LNCAP (cell line): ENCODE data around the gene LAMA2.

Source experiments
- TF ChIP-seq, protein P1 (sequence below): fragments of 450-650 bp; IDR thresholded peaks from 2 replicates; pipeline ENCODE4 v1.5.1; 2017; ENCODE audit warnings: mild to moderate bottlenecking

Gene LAMA2

DNA sequence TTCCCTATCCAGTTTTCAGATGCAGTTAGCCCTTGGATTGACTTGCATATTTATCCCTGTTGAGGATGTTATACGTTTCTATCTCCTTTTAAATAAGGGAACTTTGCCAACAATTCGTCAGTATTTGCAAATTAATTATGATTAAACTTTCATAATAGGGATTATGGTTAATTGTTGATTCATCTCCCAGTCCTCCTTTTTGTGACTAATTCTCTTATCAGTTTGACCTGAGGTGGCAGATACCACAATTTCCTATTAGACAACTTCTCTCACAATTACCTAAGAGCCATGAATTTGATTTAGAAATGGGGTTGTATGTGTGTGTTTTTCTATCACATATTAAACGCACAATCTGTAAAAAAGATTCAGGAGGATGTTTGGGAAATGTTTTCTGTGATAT lies 172.9 kb downstream of the LAMA2 start:
- TF ChIP-seq, protein P1, sequence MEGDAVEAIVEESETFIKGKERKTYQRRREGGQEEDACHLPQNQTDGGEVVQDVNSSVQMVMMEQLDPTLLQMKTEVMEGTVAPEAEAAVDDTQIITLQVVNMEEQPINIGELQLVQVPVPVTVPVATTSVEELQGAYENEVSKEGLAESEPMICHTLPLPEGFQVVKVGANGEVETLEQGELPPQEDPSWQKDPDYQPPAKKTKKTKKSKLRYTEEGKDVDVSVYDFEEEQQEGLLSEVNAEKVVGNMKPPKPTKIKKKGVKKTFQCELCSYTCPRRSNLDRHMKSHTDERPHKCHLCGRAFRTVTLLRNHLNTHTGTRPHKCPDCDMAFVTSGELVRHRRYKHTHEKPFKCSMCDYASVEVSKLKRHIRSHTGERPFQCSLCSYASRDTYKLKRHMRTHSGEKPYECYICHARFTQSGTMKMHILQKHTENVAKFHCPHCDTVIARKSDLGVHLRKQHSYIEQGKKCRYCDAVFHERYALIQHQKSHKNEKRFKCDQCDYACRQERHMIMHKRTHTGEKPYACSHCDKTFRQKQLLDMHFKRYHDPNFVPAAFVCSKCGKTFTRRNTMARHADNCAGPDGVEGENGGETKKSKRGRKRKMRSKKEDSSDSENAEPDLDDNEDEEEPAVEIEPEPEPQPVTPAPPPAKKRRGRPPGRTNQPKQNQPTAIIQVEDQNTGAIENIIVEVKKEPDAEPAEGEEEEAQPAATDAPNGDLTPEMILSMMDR = no peak

DNA sequence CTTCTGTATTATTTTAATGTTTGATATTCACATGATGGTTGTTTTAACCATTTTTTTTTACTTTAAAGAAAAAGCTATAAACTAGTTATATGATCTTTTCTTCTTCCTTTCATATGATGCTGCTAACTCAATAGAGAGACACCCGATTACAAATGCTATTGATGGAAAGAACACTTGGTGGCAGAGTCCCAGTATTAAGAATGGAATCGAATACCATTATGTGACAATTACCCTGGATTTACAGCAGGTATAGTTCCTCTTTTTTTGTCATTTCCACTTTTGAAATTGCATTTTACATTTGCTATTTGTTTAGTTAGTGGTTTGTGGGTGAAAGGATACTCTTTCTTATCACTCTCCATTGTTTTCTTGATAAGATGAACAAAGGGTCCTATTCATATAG lies 176.7 kb downstream of the LAMA2 start:
- TF ChIP-seq, protein P1 = no peak

DNA sequence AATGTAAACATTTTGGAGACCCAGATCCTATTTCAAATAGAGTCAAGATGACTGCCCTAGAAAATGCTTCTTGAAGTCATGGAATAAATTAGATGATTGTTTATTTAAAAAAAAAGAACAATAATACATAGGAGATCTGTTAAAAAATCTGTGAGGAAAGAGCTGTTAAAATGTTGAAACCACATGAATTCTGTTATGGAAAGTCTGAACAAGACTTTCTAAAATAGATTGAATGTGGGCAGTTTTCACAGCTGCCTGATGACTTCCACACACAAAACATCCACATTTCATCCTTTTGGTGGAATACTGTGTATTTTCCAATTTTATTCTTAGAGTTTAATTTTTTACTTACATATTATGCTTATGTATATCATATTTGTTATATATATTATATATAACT lies 186.1 kb downstream of the LAMA2 start:
- TF ChIP-seq, protein P1 = no peak

DNA sequence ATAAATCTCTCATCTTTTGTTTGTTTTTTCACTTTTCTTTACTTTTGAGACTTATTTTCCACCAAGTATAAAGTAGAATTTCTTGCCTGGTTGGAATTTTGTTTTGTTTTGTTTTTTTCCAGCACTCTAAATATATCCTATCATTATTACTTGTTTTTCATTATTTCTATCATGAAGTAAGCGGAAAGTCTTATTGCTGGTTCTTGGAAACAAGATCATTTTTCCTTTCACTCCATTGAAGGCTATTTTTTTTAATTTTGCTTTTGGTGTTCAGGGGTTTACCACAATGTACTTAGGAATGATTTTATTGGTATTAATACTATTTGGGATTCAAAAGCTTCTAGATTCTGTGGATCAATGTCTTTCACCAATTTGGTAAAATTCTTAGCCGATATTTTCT lies 190.1 kb downstream of the LAMA2 start:
- TF ChIP-seq, protein P1 = no peak

DNA sequence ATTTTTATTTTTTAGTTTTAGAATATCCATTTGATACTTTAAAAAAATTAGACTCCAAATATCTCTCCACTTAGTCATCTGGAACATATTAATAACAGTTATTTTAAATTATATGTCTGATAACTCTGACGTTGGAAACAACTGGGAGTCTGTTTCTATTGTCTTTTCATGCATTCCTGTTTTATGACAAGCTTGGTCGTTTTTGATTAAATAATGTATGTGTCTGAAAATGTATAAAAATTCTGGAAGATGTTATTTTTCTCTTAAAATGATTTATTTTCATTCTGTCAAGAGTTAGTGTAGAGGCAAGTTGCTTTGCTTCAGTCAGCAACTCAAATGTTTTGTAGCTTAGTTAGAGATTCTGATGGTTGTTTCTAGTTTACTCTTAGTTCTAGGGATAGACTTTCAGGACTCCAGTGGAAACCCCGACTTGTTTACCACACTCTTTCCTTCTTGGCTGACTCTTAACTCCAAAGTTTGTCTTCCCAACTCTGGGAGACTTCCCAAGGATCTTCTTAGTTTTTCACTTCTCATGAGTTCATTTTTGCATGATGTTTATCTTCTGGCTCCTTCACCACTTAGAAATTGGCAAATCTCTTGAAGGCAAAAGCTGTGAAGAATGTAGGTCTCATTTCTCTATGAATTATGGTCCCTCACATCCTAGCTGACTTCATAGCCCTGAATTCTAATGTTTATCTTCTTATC lies 190.9 kb downstream of the LAMA2 start:
- TF ChIP-seq, protein P1 = no peak

DNA sequence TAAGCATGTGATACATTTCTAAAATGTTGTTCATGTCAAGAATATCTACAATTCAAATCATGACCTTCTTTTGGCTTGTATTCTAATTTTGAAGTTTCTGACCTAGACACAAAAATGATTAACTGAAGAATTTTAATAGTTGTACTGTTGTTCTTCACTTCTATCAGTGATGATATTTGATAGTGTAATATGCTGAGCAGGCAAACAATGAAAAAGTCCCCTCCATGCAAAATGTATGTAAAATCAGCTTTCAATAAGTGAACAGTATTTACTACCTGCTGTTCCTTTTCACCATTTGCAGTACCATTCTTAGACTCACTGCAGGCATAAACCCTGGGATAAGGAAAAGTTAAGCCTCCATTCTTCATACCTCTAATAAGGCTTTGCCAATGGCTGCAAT lies 201.5 kb downstream of the LAMA2 start:
- TF ChIP-seq, protein P1 = no peak

DNA sequence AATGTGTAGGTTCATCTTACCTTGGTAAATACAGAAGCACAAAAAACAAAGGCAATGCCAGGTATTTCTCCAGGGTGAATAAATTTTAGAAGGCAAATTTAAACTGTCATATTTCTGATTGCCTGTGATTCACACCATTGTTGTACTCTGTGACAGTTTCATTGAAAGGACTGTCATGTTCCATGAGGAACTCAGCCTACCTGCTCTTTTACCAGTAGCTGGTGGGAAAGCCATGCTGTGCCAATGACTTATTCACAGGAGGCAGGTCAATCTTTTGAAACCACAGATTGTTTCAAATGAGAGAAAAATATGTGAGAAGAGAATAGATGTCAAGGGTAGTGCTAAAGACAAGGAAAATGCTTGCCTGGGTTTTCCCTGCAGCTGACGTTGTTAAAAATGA lies 206.4 kb downstream of the LAMA2 start:
- TF ChIP-seq, protein P1 = no peak

DNA sequence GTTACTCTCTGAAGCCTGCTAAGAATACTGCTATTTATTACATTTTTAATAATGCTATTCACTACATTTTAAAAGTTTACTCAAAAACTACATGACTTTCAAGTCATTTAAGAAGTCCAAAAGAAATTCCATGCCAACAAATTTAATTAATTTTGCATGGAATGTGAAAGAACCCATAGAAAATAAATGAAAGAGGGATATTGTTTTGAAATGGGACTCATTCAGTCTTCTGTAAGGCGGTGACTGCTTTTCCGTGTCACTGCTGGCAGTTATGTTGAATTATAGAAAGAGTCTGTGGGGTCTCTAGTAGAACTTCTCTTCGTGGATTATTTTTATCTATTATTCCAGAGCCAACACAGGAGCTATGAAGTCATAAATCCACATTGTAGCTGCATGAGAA lies 211.2 kb downstream of the LAMA2 start:
- TF ChIP-seq, protein P1 = no peak
